GM12801 (cell line): ENCODE measurements around the gene TFR2.

Experiments used
- CTCF ChIP-seq: IDR thresholded peaks from one replicate; pipeline ENCODE4 v1.5.1; 2011; ENCODE audit warnings: control low read depth; ENCODE audit not compliant: insufficient read length; ENCODE audit errors: extremely low read depth

The TFR2 gene

GRCh38 chr7:100680576-100681271 lies 39.4 kb upstream of the TFR2 start:
- TF ChIP-seq CTCF: no peak

GRCh38 chr7:100679927-100680575 lies 38.7 kb upstream of the TFR2 start:
- TF ChIP-seq CTCF: no peak

GRCh38 chr7:100679129-100679926 lies 38.0 kb upstream of the TFR2 start:
- TF ChIP-seq CTCF: no peak

- no peak for TF ChIP-seq CTCF
These were observed 37.1 kb upstream of the TFR2 start for GRCh38 chr7:100678291-100678984.

GRCh38 chr7:100677308-100678267 lies 36.2 kb upstream of the TFR2 start:
- no peak for TF ChIP-seq CTCF

- TF ChIP-seq CTCF: no peak
These were observed 35.4 kb upstream of the TFR2 start for GRCh38 chr7:100676501-100677306.
